Neural crest cell (in vitro differentiated cells): Measurements from ENCODE around the gene GNA15. TPM values are rescaled to one million over a fixed set of nuclear protein-coding genes. Genes with fewer than 3 reads are reported as not detected.

Experiments
- DNase-seq: peaks from one replicate; pipeline ENCODE4 v3.0.0; 2021; ENCODE audit warnings: low read depth, mixed read lengths, low spot score
- H3K27ac Mint-ChIP-seq: one replicate; pipeline ENCODE4 v1.8.0; 2021; ENCODE audit warnings: mild to moderate bottlenecking, mixed read lengths; ENCODE audit not compliant: unreplicated experiment
- H3K27me3 Mint-ChIP-seq: 2 replicates; pipeline ENCODE4 v1.8.0; 2021; ENCODE audit warnings: low read depth, mild to moderate bottlenecking, mixed read lengths
- H3K36me3 Mint-ChIP-seq: 2 replicates; pipeline ENCODE4 v1.8.0; 2021; ENCODE audit warnings: low read depth, mild to moderate bottlenecking, mixed read lengths
- H3K4me1 Mint-ChIP-seq: 2 replicates; pipeline ENCODE4 v1.8.0; 2021; ENCODE audit warnings: mixed read lengths
- H3K4me3 Mint-ChIP-seq: one replicate; pipeline ENCODE4 v1.8.0; 2021; ENCODE audit warnings: mild to moderate bottlenecking, mixed read lengths
- H3K9me3 Mint-ChIP-seq: 2 replicates; pipeline ENCODE4 v1.8.0; 2021; ENCODE audit warnings: mixed read lengths
- CTCF ChIP-seq: fragments of 200-600 bp; sonication (generic); conservative IDR thresholded peaks from 2 replicates; pipeline ENCODE4 v1.5.0; 2021; ENCODE audit warnings: antibody characterized with exemption, mild to moderate bottlenecking
- total RNA-seq: library from RNA; stranded (reverse); gene quantifications from 2 replicates; pipeline ENCODE4 v1.2.1, GENCODE V29; 2021

The GNA15 gene
- total RNA-seq, 1 donor from 2014 or later = not detected

- Mint-ChIP-seq H3K36me3 (no peaks in the 10 kb centered on the region), H3K27ac (no peak overlapping the region), H3K9me3 (no peaks in the 10 kb centered on the region), H3K27me3 (peaks cover 7% of the 10 kb centered on the region), H3K4me3 (no peak overlapping the region), H3K4me1 (no peaks in the 10 kb centered on the region)
- no peak for TF ChIP-seq CTCF
- DNase-seq = no peak
These were observed 2.1 kb upstream of the GNA15 start for GRCh38 chr19:3133793-3134116.

DNA sequence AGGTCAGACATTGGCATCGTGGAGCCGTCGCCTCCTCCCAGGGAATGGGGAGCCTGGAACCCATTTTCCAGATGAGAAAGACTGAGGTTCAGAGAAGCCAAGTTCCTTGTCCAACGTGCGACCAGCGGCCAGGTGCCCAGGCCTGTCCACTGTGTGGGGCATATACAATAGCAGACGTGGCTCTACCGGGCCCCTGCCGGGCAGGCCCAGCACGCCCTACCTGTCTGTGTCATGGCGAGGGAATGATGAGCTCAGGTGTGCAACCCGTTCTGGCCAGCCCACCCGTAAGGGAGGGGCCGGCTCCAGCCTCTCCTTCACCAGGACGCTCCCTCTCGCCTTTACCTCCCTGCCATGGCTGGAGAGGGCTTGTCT lies 837 bp downstream of the GNA15 start:
- no peak for DNase-seq
- no peaks in the 10 kb centered on the region for H3K9me3 Mint-ChIP-seq
- no peak overlapping the region for H3K27ac Mint-ChIP-seq
- H3K36me3 Mint-ChIP-seq = no peaks in the 10 kb centered on the region
- H3K27me3 Mint-ChIP-seq = peaks cover 3% of the 10 kb centered on the region
- no peaks in the 10 kb centered on the region for H3K4me1 Mint-ChIP-seq
- no peak overlapping the region for H3K4me3 Mint-ChIP-seq
- no peak for TF ChIP-seq CTCF

DNA sequence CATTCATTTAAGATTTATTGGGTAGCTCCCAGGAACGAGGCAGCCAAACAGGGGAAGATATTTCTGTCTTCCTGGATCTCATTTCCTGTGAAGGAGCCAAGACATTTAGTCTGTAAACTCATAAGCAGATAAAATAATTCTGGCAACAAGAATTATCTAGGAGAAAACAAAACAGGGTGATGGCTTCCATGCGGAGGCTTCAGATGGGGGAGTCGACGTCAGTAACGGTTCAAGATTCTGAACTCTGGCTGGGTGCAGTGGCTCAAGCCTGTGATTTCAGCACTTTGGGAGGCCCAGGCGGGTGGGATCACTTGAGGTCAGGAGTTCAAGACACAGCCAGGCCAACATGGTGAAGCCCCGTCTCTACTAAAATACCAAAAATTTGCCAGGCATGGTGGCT lies 1.3 kb downstream of the GNA15 start:
- no peak for DNase-seq
- no peaks in the 10 kb centered on the region for H3K36me3 Mint-ChIP-seq
- no peak overlapping the region for H3K4me3 Mint-ChIP-seq
- no peaks in the 10 kb centered on the region for H3K9me3 Mint-ChIP-seq
- H3K4me1 Mint-ChIP-seq = no peaks in the 10 kb centered on the region
- peaks cover 3% of the 10 kb centered on the region for H3K27me3 Mint-ChIP-seq
- TF ChIP-seq CTCF = no peak
- no peak overlapping the region for H3K27ac Mint-ChIP-seq

GRCh38 chr19:3138268-3138667 lies 2.4 kb downstream of the GNA15 start:
- TF ChIP-seq CTCF = no peak
- Mint-ChIP-seq H3K9me3 (no peaks in the 10 kb centered on the region), H3K4me1 (no peaks in the 10 kb centered on the region), H3K27ac (no peak overlapping the region), H3K36me3 (no peaks in the 10 kb centered on the region), H3K27me3 (peaks cover 5% of the 10 kb centered on the region), H3K4me3 (no peak overlapping the region)
- no peak for DNase-seq

DNA sequence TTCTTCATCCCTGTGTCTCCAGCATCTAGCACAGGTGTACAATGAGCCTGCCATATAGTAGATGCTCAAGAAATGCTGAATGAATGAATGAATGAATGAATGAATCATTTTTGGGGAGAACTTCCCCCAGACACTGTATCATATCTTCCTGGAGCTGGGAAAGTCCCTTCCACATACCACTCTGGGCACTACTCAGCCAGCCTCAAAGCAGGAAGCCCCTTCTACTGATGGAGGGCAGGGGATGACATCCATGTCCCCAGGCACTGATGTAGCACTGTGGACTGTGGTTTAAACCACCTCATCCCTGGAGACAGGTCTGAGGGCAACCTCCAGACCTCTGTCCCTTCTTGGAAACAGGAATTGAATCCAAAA lies 4.8 kb downstream of the GNA15 start:
- Mint-ChIP-seq H3K27me3 (peaks cover 3% of the 10 kb centered on the region), H3K36me3 (no peaks in the 10 kb centered on the region), H3K27ac (no peak overlapping the region), H3K4me1 (no peaks in the 10 kb centered on the region), H3K9me3 (no peaks in the 10 kb centered on the region), H3K4me3 (no peak overlapping the region)
- no peak for TF ChIP-seq CTCF
- no peak for DNase-seq

DNA sequence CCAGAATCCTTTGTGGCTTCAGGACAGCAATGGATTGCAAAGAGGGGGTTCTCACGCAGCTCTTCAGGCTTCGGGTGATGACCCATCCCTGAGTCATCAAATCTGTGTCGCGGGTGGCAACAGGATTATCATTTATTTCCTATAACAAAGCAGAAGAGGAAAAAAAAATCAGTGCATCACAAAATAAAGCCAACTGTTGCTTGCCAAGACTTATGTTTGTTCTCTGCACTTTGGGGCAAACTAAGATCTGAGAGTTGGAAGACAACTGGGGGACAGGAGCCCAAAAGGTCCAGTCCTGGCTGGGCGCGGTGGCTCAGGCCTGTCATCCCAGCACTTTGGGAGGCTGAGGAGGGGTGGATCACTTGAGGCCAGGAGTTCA lies 6.4 kb downstream of the GNA15 start:
- no peak for TF ChIP-seq CTCF
- H3K27me3 Mint-ChIP-seq = peaks cover 3% of the 10 kb centered on the region
- H3K27ac Mint-ChIP-seq = no peak overlapping the region
- H3K9me3 Mint-ChIP-seq = no peaks in the 10 kb centered on the region
- no peaks in the 10 kb centered on the region for H3K4me1 Mint-ChIP-seq
- no peak overlapping the region for H3K4me3 Mint-ChIP-seq
- DNase-seq = no peak
- H3K36me3 Mint-ChIP-seq = no peaks in the 10 kb centered on the region
